ENCODE measurements around the gene SULT1C2. TPM values are rescaled to one million over a fixed set of nuclear protein-coding genes. Genes with fewer than 3 reads are reported as not detected.
"Not testable (repeated sequence)": the region's sequence is repeated elsewhere in the genome, so short reads cannot be mapped to it uniquely, and the experiment has no call there.

Gene SULT1C2
- total RNA-seq, 2 donors from 2014 or later, result 1.9 TPM; not detected in 1

DNA sequence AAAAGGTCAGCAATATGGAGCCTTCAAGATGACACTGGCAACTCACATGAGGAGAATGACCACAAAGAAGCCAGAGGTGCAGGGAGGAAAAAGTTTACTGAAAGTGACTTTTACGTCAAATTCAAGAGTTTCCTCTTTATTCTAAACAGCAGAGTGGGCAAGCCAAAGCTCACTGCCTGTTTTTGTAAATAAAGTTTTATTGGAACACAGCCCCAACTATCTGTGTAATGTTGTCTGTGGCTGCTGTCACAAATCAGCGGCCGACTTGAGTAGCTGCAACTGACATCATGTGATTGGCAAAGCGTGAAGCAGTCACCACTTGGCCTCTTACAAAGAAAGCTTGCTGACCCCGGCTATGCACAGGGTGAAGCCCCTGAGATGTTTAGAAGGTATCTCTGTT lies 9.2 kb upstream of the SULT1C2 start:
- no peaks in the 10 kb centered on the region for H3K4me1 ChIP-seq
- H3K4me3 ChIP-seq, result no peak overlapping the region
- H3K36me3 ChIP-seq, result no peaks in the 10 kb centered on the region
- no peak overlapping the region for H3K27ac ChIP-seq
- DNase-seq (ENCODE audit: low spot score), result no peak
- TF ChIP-seq, protein P1, sequence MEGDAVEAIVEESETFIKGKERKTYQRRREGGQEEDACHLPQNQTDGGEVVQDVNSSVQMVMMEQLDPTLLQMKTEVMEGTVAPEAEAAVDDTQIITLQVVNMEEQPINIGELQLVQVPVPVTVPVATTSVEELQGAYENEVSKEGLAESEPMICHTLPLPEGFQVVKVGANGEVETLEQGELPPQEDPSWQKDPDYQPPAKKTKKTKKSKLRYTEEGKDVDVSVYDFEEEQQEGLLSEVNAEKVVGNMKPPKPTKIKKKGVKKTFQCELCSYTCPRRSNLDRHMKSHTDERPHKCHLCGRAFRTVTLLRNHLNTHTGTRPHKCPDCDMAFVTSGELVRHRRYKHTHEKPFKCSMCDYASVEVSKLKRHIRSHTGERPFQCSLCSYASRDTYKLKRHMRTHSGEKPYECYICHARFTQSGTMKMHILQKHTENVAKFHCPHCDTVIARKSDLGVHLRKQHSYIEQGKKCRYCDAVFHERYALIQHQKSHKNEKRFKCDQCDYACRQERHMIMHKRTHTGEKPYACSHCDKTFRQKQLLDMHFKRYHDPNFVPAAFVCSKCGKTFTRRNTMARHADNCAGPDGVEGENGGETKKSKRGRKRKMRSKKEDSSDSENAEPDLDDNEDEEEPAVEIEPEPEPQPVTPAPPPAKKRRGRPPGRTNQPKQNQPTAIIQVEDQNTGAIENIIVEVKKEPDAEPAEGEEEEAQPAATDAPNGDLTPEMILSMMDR (IDR thresholded peaks at IDR 0.05), result no peak
- H3K9me3 ChIP-seq, result no peaks in the 10 kb centered on the region
- no peaks in the 10 kb centered on the region for H3K27me3 ChIP-seq

DNA sequence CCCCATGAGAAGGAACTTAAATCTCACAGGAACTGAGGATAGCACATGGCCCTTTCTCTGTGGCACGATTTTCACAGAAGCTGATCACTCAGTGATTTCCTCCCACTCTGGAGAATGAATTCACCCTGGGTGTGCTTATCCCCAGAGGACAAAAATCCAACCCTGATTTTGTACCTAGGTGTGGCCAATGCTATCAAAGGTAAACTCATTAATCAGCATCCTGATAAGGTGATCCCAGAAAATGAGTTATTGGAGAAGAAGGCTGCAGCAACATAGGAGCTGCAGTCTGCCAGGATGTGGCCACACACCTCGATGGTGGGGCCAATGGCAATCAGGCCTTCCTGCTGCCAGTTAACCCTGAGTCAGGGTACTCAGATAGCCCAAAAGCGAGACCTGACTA lies 8.2 kb upstream of the SULT1C2 start:
- TF ChIP-seq, protein P1 (IDR thresholded peaks at IDR 0.05), result no peak
- no peaks in the 10 kb centered on the region for H3K9me3 ChIP-seq
- no peak overlapping the region for H3K4me3 ChIP-seq
- no peaks in the 10 kb centered on the region for H3K36me3 ChIP-seq
- no peak for DNase-seq (ENCODE audit: low spot score)
- no peaks in the 10 kb centered on the region for H3K4me1 ChIP-seq
- H3K27ac ChIP-seq, result no peak overlapping the region
- no peaks in the 10 kb centered on the region for H3K27me3 ChIP-seq

DNA sequence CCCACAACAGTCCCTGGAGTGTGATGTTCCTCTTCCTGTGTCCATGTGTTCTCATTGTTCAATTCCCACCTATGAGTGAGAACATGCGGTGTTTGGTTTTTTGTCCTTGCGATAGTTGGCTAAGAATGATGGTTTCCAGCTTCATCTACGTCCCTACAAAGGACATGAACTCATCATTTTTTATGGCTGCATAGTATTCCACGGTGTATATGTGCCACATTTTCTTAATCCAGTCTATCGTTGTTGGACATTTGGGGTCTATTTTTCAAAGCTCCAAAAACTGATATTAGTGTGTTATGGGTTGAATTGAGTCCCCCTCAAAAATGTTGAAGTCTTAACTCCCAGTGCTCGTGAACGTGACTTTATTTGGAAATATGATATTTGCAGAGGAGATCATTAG lies 4.1 kb upstream of the SULT1C2 start:
- H3K9me3 ChIP-seq; H3K4me1 ChIP-seq; H3K27ac ChIP-seq; H3K36me3 ChIP-seq; H3K27me3 ChIP-seq; H3K4me3 ChIP-seq; DNase-seq (ENCODE audit: low spot score): not testable (repeated sequence)

DNA sequence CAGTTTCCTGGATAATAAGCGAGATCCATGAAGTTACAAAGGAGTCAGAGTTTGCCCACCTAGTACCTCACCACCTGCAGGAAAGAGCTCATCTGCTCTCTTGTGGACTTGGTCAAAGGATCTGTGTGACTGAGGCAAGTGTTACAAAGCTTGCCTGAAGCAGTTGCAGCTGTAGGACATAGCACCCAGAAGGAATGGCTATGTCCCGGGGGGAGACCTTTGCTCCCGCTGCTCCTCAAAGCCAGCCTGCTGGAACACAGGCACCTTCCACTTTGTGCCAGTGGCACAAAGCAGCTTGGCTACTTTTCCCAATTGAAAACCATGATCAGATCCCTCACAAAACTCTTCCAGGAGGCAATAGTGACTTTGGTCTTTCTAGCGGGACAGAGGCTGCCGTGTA lies 3.1 kb upstream of the SULT1C2 start:
- no peak for DNase-seq (ENCODE audit: low spot score)
- Histone ChIP-seq H3K27me3 (no peaks in the 10 kb centered on the region), H3K9me3 (no peaks in the 10 kb centered on the region), H3K4me3 (no peak overlapping the region), H3K27ac (no peak overlapping the region), H3K36me3 (no peaks in the 10 kb centered on the region), H3K4me1 (no peaks in the 10 kb centered on the region)
- TF ChIP-seq, protein P1 (IDR thresholded peaks at IDR 0.05), result no peak

DNA sequence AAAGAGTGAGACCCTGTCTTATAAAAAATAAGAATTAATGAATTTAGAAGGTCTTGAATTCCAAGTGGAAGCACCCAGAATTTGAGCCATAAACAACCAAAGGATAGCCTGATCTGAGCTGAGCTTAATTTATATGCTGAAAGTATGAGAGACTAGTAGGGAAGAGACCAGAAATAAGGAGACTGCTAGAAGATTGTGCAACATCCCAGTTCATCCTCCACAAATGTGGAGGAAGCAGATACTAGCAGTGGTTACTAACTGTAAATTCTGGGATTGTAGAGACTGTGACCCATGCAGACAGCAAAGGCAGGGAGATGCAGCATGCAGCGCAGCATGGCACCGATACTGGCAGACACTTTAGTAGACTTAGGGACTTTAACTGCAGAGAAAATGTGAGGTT lies 1.5 kb upstream of the SULT1C2 start:
- Histone ChIP-seq H3K36me3 (no peaks in the 10 kb centered on the region), H3K27ac (no peak overlapping the region), H3K4me1 (no peaks in the 10 kb centered on the region), H3K9me3 (no peaks in the 10 kb centered on the region), H3K4me3 (no peak overlapping the region), H3K27me3 (no peaks in the 10 kb centered on the region)
- TF ChIP-seq, protein P1 (IDR thresholded peaks at IDR 0.05), result no peak
- no peak for DNase-seq (ENCODE audit: low spot score)

DNA sequence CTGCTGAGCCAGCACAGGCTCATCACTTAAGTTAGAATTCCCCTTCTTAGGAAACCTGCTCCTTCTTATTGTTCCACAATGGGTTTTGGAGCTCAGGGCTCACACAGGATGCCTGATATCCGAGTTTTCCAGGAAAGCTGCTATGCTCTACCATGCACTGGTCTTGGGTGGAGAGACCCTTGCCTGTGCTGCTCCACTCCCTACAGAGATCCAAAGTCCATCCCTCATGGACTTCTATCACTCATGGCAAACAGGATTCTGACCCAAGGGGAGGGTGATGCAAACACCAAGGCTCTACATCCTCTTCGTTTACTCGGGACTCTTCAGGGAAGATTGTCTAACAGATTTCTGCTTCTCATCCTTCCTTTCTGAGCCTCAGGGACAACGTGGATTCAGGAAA lies 5.2 kb downstream of the SULT1C2 start:
- DNase-seq (ENCODE audit: low spot score), result no peak
- H3K27me3 ChIP-seq, result no peaks in the 10 kb centered on the region
- H3K4me1 ChIP-seq, result no peaks in the 10 kb centered on the region
- H3K9me3 ChIP-seq, result no peaks in the 10 kb centered on the region
- no peak overlapping the region for H3K4me3 ChIP-seq
- H3K36me3 ChIP-seq, result no peaks in the 10 kb centered on the region
- no peak overlapping the region for H3K27ac ChIP-seq
- TF ChIP-seq, protein P1 (IDR thresholded peaks at IDR 0.05), result no peak

All from right atrium auricular region (tissue), 2 donors.